Liver (tissue), 9 donors: ENCODE data around the gene RNASEH2A. TPM values are rescaled to one million over a fixed set of nuclear protein-coding genes. Genes with fewer than 3 reads are reported as not detected.

Experiments used
- DNase-seq: peaks from one replicate; pipeline ENCODE4 v3.0.0-alpha.2; 2017; ENCODE audit warnings: low spot score
- H3K27ac ChIP-seq, 2 donors: one replicate each; pipeline ENCODE4 v1.7.0; 2013; ENCODE audit warnings: inconsistent platforms in 2 of 2, low read length in 2 of 2, control low read depth in 1 of 2, low read depth in 1 of 2, mild to moderate bottlenecking in 1 of 2
- H3K27me3 ChIP-seq, 4 donors: one replicate each; pipeline versions ENCODE4 v1.6.1 to v1.7.0; 2013; ENCODE audit warnings: low read length in 3 of 4, inconsistent platforms in 1 of 4, mild to moderate bottlenecking in 1 of 4, moderate library complexity in 1 of 4; ENCODE audit not compliant: control insufficient read depth in 4 of 4, insufficient read depth in 4 of 4
- H3K36me3 ChIP-seq, 4 donors: one replicate each; pipeline versions ENCODE4 v1.6.1 to v1.7.0; 2013; ENCODE audit warnings: low read length in 3 of 4, mild to moderate bottlenecking in 3 of 4, low read depth in 1 of 4, moderate library complexity in 1 of 4; ENCODE audit not compliant: control insufficient read depth in 4 of 4, insufficient read depth in 3 of 4
- H3K4me1 ChIP-seq, 4 donors: one replicate each; pipeline versions ENCODE4 v1.6.1 to v1.7.0; 2013; ENCODE audit warnings: low read length in 3 of 4, mild to moderate bottlenecking in 3 of 4, moderate library complexity in 1 of 4; ENCODE audit not compliant: control insufficient read depth in 4 of 4, insufficient read depth in 4 of 4
- H3K4me3 ChIP-seq, 3 donors: one replicate each; pipeline versions ENCODE4 v1.6.1 to v1.7.0; 2013; ENCODE audit warnings: low read length in 3 of 3, control low read depth in 1 of 3, low read depth in 1 of 3, mild to moderate bottlenecking in 1 of 3
- H3K9ac ChIP-seq, 2 donors: one replicate each; pipeline ENCODE4 v1.7.0; 2013; ENCODE audit warnings: low read length in 2 of 2, mild to moderate bottlenecking in 2 of 2, moderate library complexity in 2 of 2, control low read depth in 1 of 2, low read depth in 1 of 2
- H3K9me3 ChIP-seq, 4 donors: one replicate each; pipeline versions ENCODE4 v1.6.1 to v1.7.0; 2013; ENCODE audit warnings: low read length in 3 of 4; ENCODE audit not compliant: control insufficient read depth in 4 of 4
- ATF3 ChIP-seq: IDR thresholded peaks from 2 replicates; pipeline ENCODE4 v1.6.1; 2016; ENCODE audit warnings: antibody characterized with exemption
- EGR1 ChIP-seq, 2 donors: IDR thresholded peaks; 2 replicates each; pipeline ENCODE4 v1.6.1; 2016 to 2018; ENCODE audit warnings: antibody characterized with exemption in 2 of 2, low read depth in 2 of 2
- FOXA1 ChIP-seq: IDR thresholded peaks from 2 replicates; pipeline ENCODE4 v1.6.1; 2016; ENCODE audit warnings: antibody characterized with exemption
- FOXA2 ChIP-seq: IDR thresholded peaks from 2 replicates; pipeline ENCODE4 v1.6.1; 2016; ENCODE audit warnings: antibody characterized with exemption
- GABPA ChIP-seq, 2 donors: IDR thresholded peaks in 1 of 2; conservative IDR thresholded peaks in 1 of 2; 2 replicates each; pipeline ENCODE4 v1.6.1; 2016; ENCODE audit warnings: antibody characterized with exemption in 2 of 2, mild to moderate bottlenecking in 1 of 2, moderate library complexity in 1 of 2
- HNF4A ChIP-seq, 2 donors: conservative IDR thresholded peaks; 2 replicates each; pipeline ENCODE4 v1.6.1; 2016; ENCODE audit warnings: antibody characterized with exemption in 2 of 2, mild to moderate bottlenecking in 2 of 2
- HNF4G ChIP-seq: IDR thresholded peaks from 2 replicates; pipeline ENCODE4 v1.6.1; 2016; ENCODE audit warnings: antibody characterized with exemption
- JUND ChIP-seq, 2 donors: IDR thresholded peaks; 2 replicates each; pipeline ENCODE4 v1.6.1; 2016; ENCODE audit warnings: antibody characterized with exemption in 2 of 2
- MAX ChIP-seq: IDR thresholded peaks from 2 replicates; pipeline ENCODE4 v1.6.1; 2016; ENCODE audit warnings: antibody characterized with exemption
- NR2F2 ChIP-seq: IDR thresholded peaks from 2 replicates; pipeline ENCODE4 v1.6.1; 2016; ENCODE audit warnings: antibody characterized with exemption
- RAD21 ChIP-seq, 2 donors: IDR thresholded peaks; 2 replicates each; pipeline ENCODE4 v1.6.1; 2016; ENCODE audit warnings: antibody characterized with exemption in 2 of 2, mild to moderate bottlenecking in 2 of 2
- RXRA ChIP-seq, 2 donors: IDR thresholded peaks; 2 replicates each; pipeline ENCODE4 v1.6.1; 2017 to 2018; ENCODE audit warnings: antibody characterized with exemption in 2 of 2, mild to moderate bottlenecking in 1 of 2
- SP1 ChIP-seq: IDR thresholded peaks from 2 replicates; pipeline ENCODE4 v1.6.1; 2018; ENCODE audit warnings: antibody characterized with exemption, mild to moderate bottlenecking
- TAF1 ChIP-seq: conservative IDR thresholded peaks from 2 replicates; pipeline ENCODE4 v1.6.1; 2016; ENCODE audit warnings: antibody characterized with exemption, mild to moderate bottlenecking
- YY1 ChIP-seq: IDR thresholded peaks from 2 replicates; pipeline ENCODE4 v1.6.1; 2016; ENCODE audit warnings: antibody characterized with exemption, mild to moderate bottlenecking
- ZBTB33 ChIP-seq: IDR thresholded peaks from 2 replicates; pipeline ENCODE4 v1.6.1; 2016; ENCODE audit warnings: antibody characterized with exemption
- WGBS: extraction: QIAGEN DNeasy Blood & Tissue Kit; methylation state at CpG from one replicate; pipeline ENCODE4 v1.1.7; 2013; 5-methylcytosine and 5-hydroxymethylcytosine counted together
- polyA plus RNA-seq, 2 donors: library from polyadenylated mRNA; stranded (reverse) in 1 of 2; unstranded in 1 of 2; fragments of 200-250 nt in 1 of 2; fragments of >200 nt in 1 of 2; fragmentation: Nextera tagmentation in 1 of 2; extraction: Ambion mirVana in 1 of 2; gene quantifications; one replicate each; pipeline versions ENCODE4 v1.2.1 to v1.2.3, GENCODE V29; 2013 to 2015
- total RNA-seq, 2 donors: library from RNA; depleted of rRNA; stranded (reverse); fragments of >200 nt; gene quantifications; one replicate each; pipeline ENCODE4 v1.2.3, GENCODE V29; 2014
- donor health status: healthy.
- donor health status: healthy.
- donor health status: healthy.
- donor health status: healthy.
- donor health status: healthy.

Gene RNASEH2A
- total and polyA plus RNA-seq, 4 donors: 1.8 to 17.5 (median 3.5) TPM

GRCh38 chr19:12828494-12828893, 22.1 kb downstream of the RNASEH2A start:
- no peaks in the 10 kb centered on the region for H3K36me3 ChIP-seq
- no peak overlapping the region for H3K27ac ChIP-seq
- H3K9ac ChIP-seq: no peak overlapping the region
- WGBS: 5% methylated on average over 23 of the region's 23 CpGs
- DNase-seq: peak; percentile 70
- no peaks in the 10 kb centered on the region for H3K9me3 ChIP-seq
- TF ChIP-seq MAX: no peak
- no peak for TF ChIP-seq ATF3
- H3K27me3 ChIP-seq: peaks cover 0 to 11% (median 9%) of the 10 kb centered on the region in 4 donors
- H3K4me1 ChIP-seq: peaks cover 0 to 13% (median 4%) of the 10 kb centered on the region in 4 donors
- H3K4me3 ChIP-seq: no peak overlapping the region

GRCh38 chr19:12833418-12833737, 27.0 kb downstream of the RNASEH2A start:
- H3K4me1 ChIP-seq: peaks cover 0 to 19% (median 4%) of the 10 kb centered on the region in 4 donors

GRCh38 chr19:12833738-12834565, 27.6 kb downstream of the RNASEH2A start:
- H3K27ac ChIP-seq: no peak overlapping the region
- 2% methylated on average over 84 of the region's 87 CpGs for WGBS
- H3K4me3 ChIP-seq: peak overlapping the region in 1 of 3 donors; percentile 52
- peaks cover 0 to 20% (median 17%) of the 10 kb centered on the region in 4 donors for H3K27me3 ChIP-seq
- peaks cover 0 to 15% (median 4%) of the 10 kb centered on the region in 4 donors for H3K4me1 ChIP-seq
- no peaks in the 10 kb centered on the region for H3K9me3 ChIP-seq
- no peaks in the 10 kb centered on the region for H3K36me3 ChIP-seq
- no peak for DNase-seq
- no peak overlapping the region for H3K9ac ChIP-seq
- TF ChIP-seq HNF4G (no peak), FOXA1 (no peak), ZBTB33 (no peak), GABPA (IDR thresholded peaks at IDR 0.05 in 1 of 2, conservative IDR thresholded peaks at IDR 0.05 in 1 of 2) (no peak), EGR1 (IDR thresholded peaks at IDR 0.05; ENCODE audit: low read depth in 2 of 2) (no peak), MAX (no peak), SP1 (no peak), JUND (IDR thresholded peaks at IDR 0.05) (no peak), FOXA2 (no peak), RAD21 (IDR thresholded peaks at IDR 0.05) (no peak), HNF4A (conservative IDR thresholded peaks at IDR 0.05) (no peak), TAF1 (no peak), YY1 (no peak), NR2F2 (no peak)

More at GRCh38 chr19:12833418-12833737, 27.0 kb downstream of the RNASEH2A start:
- Histone ChIP-seq H3K9me3 (no peaks in the 10 kb centered on the region), H3K36me3 (no peaks in the 10 kb centered on the region), H3K4me3 (peak overlapping the region in 1 of 3 donors; percentile 52), H3K27ac (no peak overlapping the region), H3K9ac (no peak overlapping the region), H3K27me3 (peaks cover 0 to 20% (median 17%) of the 10 kb centered on the region in 4 donors)
- DNase-seq: no peak
- WGBS: 3% methylated on average over 5 of the region's 5 CpGs
- TF ChIP-seq HNF4A (conservative IDR thresholded peaks at IDR 0.05): no peak
- TF ChIP-seq RAD21 (IDR thresholded peaks at IDR 0.05): no peak
- no peak for TF ChIP-seq ATF3
- TF ChIP-seq ZBTB33: no peak
- TF ChIP-seq RXRA (IDR thresholded peaks at IDR 0.05): no peak
- no peak for TF ChIP-seq EGR1 (IDR thresholded peaks at IDR 0.05; ENCODE audit: low read depth in 2 of 2)
